HG02763 (cell line): ENCODE measurements around the gene TMOD4.

ENCODE experiments used
- ATAC-seq: cut with Tn5 transposase; IDR thresholded peaks from one replicate; pipeline ENCODE4 v1.9.1; 2021; ENCODE audit warnings: mild to moderate bottlenecking, moderate library complexity; ENCODE audit not compliant: unreplicated experiment

Gene TMOD4

GRCh38 chr1:151143986-151144385 lies 31.8 kb downstream of the TMOD4 start:
- ATAC-seq, result no peak

GRCh38 chr1:151143057-151143435 lies 32.7 kb downstream of the TMOD4 start:
- no peak for ATAC-seq

DNA sequence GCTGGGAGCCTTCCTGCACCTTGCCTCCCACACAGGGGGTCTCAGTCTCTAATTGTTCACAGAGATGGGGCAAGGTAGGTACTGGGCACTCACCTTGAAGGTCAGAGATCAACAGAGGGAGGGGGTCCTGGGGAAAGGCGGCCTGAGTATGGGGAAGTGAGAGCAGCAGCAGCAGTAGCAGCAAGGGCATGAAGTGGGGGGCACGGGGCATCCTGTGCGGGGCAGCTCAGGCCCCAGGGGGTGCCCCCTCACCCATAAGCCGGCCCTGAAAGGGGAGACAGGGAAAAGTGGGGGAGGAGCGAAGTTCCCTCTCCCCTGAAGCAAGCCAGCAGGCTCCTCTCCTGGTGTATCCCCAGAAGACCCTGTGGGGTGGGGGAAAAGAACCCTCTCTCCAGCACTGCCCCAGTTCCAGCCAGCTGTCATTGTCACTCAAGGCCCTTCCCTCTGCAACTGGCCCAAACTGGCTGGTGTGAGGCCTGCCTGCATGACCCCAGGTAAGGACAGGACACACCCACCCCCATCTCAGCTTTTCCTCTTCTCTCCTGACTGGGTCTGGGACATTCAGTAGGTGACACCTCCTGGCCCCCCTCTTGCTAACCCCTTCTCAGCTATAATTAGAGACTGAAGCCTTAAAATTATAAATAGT lies 33.2 kb downstream of the TMOD4 start:
- ATAC-seq, result no peak

GRCh38 chr1:151137789-151138188 lies 38.0 kb downstream of the TMOD4 start:
- no peak for ATAC-seq

DNA sequence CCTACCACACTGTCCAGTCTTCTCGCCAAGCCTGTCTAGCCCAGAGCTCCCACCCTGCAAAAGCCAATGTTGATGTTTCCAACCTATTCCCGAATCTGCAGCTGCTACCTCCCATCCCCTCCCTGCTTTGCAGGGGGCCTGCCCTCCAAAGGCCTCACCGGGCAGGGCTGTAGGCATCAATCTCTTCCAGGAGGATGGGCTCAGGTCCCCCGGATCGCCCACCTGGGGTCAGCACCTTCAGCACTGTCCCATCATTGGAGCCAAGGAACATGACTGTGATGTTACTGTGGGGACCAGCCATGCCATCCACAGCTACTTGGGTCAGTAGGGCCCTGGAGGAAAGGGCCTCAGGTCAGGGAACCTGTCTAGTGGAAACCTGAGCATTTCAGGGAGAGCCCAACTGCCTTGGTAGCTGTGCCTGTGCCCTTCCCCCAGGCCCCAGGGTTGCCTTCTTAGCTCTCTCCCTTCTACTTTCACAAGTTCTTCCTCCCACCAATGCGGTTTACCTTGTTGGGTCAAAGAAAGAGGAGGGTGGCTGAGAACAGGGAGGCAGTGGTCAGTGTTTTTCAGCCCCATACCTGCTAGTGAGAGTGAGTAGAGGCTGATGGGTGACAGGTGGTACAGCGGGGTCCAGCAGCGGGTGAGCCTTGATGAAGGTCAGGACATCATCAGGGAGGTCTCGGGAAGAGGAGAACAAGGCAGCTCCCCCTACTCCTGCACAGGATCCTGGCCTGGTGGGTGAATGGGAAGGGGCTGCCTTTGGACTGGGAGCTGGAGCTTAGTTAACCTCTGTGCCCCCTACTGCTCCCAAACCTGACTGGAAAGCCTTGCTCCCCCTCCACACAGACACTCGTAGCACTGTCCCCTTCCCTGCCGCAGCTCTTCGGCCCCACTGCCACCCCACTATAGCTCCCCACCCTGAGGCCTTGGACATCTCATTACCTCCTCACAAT lies 40.1 kb downstream of the TMOD4 start:
- ATAC-seq, result no peak

DNA sequence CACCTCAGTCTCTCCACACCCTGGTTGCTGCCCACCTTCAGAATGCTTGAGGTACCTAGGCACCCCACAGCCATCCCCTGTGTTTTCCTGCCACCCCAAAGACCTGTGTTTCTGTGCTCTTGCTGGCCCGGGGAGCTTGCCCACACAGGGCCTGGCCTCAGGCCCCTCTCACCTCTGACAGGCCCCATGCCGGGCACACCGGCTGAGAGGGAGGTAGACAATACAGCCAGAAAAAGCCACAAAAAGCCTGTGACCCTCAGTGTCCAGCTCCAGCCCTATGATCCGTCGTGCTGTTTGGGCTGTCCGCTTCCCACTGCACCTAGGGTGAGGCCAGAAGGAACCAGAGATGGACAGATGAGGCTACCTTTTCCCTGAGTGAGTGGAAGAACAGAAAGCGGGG lies 40.8 kb downstream of the TMOD4 start:
- no peak for ATAC-seq

GRCh38 chr1:151134396-151134795 lies 41.4 kb downstream of the TMOD4 start:
- ATAC-seq, result no peak

DNA sequence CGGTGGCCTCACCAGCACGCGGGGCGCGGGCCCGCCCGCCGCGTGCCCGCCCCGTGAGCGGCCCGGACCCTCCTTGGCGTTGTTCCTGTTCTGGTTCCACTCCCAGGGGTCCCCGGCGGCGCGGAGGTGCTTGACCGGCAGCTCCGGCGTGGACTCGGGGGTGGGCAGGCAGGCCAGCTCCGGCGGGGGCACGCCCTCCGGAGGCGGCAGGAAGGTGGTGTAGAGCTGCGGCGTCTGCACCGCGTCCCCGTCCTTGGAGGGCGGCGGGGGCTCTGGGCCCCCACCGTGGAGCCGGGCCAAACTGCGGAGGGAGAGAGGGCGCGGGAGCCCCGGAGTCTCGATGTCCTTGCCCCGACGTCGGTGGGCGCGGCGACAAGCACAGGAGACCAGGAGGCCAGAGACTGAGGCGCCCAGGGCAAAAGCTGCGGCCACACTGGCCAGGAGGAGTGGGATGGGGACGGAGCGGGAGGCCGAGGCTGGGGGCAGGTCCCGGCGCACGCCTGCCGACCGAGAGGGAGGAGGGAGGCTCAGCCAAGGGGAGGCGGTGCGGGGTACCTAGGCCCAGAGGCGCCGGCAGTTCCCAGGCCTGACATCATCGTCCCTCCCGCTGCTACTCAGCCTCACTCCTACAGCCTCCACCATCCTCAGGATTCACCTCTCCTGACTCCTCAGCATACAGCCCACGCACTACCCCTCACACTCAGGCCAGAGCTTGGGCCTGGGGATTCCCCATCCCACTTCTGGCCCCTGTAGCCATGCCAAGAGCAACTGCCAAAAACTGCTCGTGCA lies 42.6 kb downstream of the TMOD4 start:
- ATAC-seq, result no peak

DNA sequence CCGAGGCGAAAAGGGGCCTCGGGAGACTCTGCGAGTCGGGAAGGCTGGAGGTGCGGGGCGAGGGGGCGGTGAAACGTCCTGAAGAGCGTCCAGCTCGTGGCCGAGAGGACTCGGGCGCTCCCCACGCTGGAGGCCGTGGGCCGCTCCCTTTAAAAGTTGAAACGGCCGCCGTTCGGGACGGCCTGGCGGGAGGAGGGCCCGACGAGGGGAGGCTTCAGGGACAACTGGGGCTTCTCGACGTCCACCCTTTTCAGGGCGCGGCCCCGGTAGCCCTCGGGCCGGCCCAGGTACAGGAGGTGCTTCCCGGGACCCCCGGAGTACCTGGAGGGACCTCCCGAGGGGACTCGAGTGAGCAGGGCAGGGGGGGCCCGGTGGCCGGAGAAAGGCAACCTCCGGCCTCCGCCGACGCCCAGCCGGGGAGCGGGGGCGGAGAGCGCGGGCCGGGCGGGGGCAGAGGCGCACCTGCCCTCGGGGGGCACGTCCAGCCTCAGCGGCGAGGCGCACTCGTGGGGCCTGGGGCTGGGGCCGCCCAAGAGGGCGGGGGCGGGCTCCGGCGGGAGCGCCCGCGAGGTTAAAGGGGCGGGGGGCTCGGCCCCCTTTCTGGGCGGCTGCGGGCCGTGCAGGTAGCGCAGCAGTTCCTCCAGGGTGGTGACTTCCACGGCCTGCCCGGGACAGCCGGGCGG lies 43.3 kb downstream of the TMOD4 start:
- ATAC-seq, result no peak

- ATAC-seq, result no peak
Measured at GRCh38 chr1:151131701-151132334, 44.0 kb downstream of the TMOD4 start.

DNA sequence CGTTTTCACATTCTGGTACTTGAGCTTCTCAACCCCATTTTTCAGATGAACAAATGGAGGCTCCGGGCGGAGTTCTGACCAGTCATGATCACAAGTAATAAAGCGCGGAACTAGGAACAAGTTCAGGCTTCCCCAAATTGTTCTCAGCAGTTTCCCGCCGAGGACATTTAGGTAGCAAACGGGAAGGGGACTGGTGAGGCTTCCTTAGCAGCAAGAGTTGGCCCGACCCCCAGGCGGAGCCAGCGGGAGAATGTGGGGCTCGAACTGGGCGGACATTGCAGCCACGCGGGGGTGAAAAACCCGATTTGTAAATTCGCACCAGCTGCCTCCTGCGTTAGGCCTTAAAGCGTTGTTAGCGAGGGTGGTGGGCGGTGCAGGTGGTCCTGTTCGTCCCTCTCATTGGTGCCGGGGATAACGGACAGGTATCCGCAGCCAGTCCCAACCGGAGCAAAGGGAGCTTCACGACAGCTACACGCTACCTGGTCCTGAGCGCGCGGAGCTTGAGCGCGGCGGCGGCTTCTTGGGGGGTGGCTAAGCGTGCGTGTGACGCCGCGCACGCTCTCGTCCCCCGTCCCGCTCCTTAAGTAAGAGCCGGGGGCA lies 44.7 kb downstream of the TMOD4 start:
- peak; percentile 60 for ATAC-seq

DNA sequence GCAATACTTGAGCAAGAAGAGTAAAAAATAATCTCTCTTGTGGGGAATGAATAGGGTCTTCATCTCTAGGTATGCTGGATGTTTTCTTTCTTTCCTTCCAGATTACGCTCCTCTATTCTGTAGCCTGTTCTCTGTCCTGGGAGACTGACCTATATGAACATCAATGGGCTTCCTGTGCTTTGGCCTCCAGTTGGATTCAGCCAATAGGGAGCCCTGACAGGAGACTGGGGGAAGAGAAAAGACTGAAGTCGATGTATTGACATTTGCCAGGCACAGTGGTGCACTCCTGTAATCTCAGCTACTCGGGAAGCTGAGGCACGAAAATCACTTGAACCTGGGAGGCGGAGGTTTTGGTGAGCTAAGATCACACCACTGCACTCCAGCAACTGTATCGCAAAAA lies 47.0 kb downstream of the TMOD4 start:
- ATAC-seq, result no peak

GRCh38 chr1:151124763-151125403 lies 50.9 kb downstream of the TMOD4 start:
- no peak for ATAC-seq
